HepG2 (cell line): ENCODE data around the gene CDK17. TPM values are rescaled to one million over a fixed set of nuclear protein-coding genes. Genes with fewer than 3 reads are reported as not detected.

Experiments
- ATAC-seq: fragments of 200-7000 bp; cut with Tn5 transposase; 3 replicates; pipeline ENCODE4 v1.9.1; 2020; ENCODE audit warnings: mild to moderate bottlenecking, moderate library complexity
- BruUV-seq: library from RNA; stranded (reverse); fragments of 400-500 nt; replicated peaks from 2 replicates; lab custom pipeline; 2021; lab: Mats Ljungman, UMichigan
- CTCF ChIA-PET: fragments of 300-600 bp; formaldehyde crosslinking; extraction: SDS; loops from one replicate; lab custom pipeline; 2021; ENCODE audit warnings: low total read pairs, inconsistent platforms, low intra/inter-chr PET ratio; lab: Yijun Ruan, JAX
- POLR2A ChIA-PET: fragments of 350-600 bp; sonication (Branson Sonifier 250); formaldehyde crosslinking; loops from one replicate; lab custom pipeline; 2020; ENCODE audit warnings: antibody characterized with exemption, inconsistent platforms; lab: Yijun Ruan, JAX
- DNase-seq: peaks from one replicate; pipeline ENCODE4 v3.0.0-alpha.2; 2015; ENCODE audit warnings: low spot score
- FAIRE-seq: peaks from 3 replicates; lab custom pipeline; 2011; peaks lifted over from hg19 to GRCh38; lab: Jason Lieb, UNC
- H2AFZ ChIP-seq: one replicate; pipeline ENCODE4 v1.6.1; 2011; ENCODE audit warnings: low read length, inconsistent platforms
- H3K27ac ChIP-seq: fragments of 300-600 bp; 3 replicates; pipeline ENCODE4 v1.8.0; 2011; ENCODE audit warnings: mixed run types, mild to moderate bottlenecking, mixed read lengths, low read length, inconsistent platforms; ENCODE audit not compliant: insufficient read depth; ENCODE audit errors: extremely low read length
- H3K27me3 ChIP-seq, 2 experiments: fragments of 200-600 bp in 1 of 2; 2 replicates in 1 of 2; 3 replicates in 1 of 2; pipeline versions ENCODE4 v1.6.0 to v1.8.0; 2011; ENCODE audit warnings: low read length in 2 of 2, mild to moderate bottlenecking in 2 of 2, moderate library complexity in 2 of 2, inconsistent platforms in 1 of 2; ENCODE audit not compliant: insufficient read depth in 2 of 2, control insufficient read depth in 1 of 2
- H3K36me3 ChIP-seq, 2 experiments: fragments of 200-600 bp in 1 of 2; replicated peaks in 1 of 2; 2 replicates in 1 of 2; 3 replicates in 1 of 2; pipeline versions ENCODE4 v1.5.1 to v1.8.0; 2011; ENCODE audit warnings: low read length in 2 of 2, inconsistent platforms in 1 of 2; ENCODE audit not compliant: insufficient read depth in 2 of 2, control insufficient read depth in 1 of 2
- H3K4me1 ChIP-seq: 2 replicates; pipeline ENCODE4 v1.5.1; 2012; ENCODE audit warnings: low read length, inconsistent platforms; ENCODE audit not compliant: insufficient read depth
- H3K4me2 ChIP-seq: 2 replicates; pipeline ENCODE4 v1.6.0; 2011; ENCODE audit warnings: low read depth, low read length, inconsistent platforms
- H3K4me3 ChIP-seq, 3 experiments: fragments of 200-600 bp in 1 of 3; sonication (generic), shearing (Covaris generic) in 1 of 3; replicated peaks in 1 of 3; 2 replicates each; pipeline ENCODE4 v1.5.1; 2011 to 2016; ENCODE audit warnings: low read length in 3 of 3, inconsistent platforms in 2 of 3, low read depth in 2 of 3, mild to moderate bottlenecking in 2 of 3, control low read depth in 1 of 3, mixed read lengths in 1 of 3; ENCODE audit not compliant: insufficient read depth in 1 of 3
- H3K79me2 ChIP-seq: one replicate; pipeline ENCODE4 v1.6.1; 2011; ENCODE audit warnings: low read length, inconsistent platforms; ENCODE audit not compliant: insufficient read depth
- H3K9ac ChIP-seq: 2 replicates; pipeline ENCODE4 v1.6.0; 2011; ENCODE audit warnings: mild to moderate bottlenecking, low read depth, low read length, inconsistent platforms; ENCODE audit not compliant: insufficient read depth
- H3K9me3 ChIP-seq: 2 replicates; pipeline ENCODE4 v1.5.1; 2012; ENCODE audit warnings: mild to moderate bottlenecking, low read length
- H4K20me1 ChIP-seq: 2 replicates; pipeline ENCODE4 v1.6.0; 2011; ENCODE audit warnings: inconsistent platforms, mild to moderate bottlenecking, low read length, moderate library complexity; ENCODE audit not compliant: insufficient read depth
- ADNP ChIP-seq: sonication (generic); formaldehyde crosslinking; IDR thresholded peaks from 2 replicates; pipeline ENCODE4 v1.4.0; 2020; ENCODE audit warnings: missing genetic modification reagents
- CHCHD3 ChIP-seq: sonication (generic); formaldehyde crosslinking; IDR thresholded peaks from 2 replicates; pipeline ENCODE4 v1.8.0; 2022; ENCODE audit warnings: mild to moderate bottlenecking, missing genetic modification reagents, moderate library complexity
- CHD2 ChIP-seq: IDR thresholded peaks from 2 replicates; pipeline ENCODE4 v1.6.1; 2011; ENCODE audit warnings: low read depth, low read length, improper control_type of control experiment
- DPF2 ChIP-seq: sonication (generic); formaldehyde crosslinking; IDR thresholded peaks from 2 replicates; pipeline ENCODE4 v1.4.0; 2020; ENCODE audit warnings: mild to moderate bottlenecking, low read depth, missing genetic modification reagents, borderline replicate concordance
- MED1 ChIP-seq: sonication (generic); formaldehyde crosslinking; IDR thresholded peaks from 2 replicates; pipeline ENCODE4 v1.4.0; 2020; ENCODE audit warnings: missing genetic modification reagents
- ZIK1 ChIP-seq: sonication (generic); formaldehyde crosslinking; IDR thresholded peaks from 2 replicates; pipeline ENCODE4 v1.5.0; 2020; ENCODE audit warnings: mild to moderate bottlenecking, low read depth, missing genetic modification reagents, borderline replicate concordance
- ZNF703 ChIP-seq: sonication (generic); formaldehyde crosslinking; IDR thresholded peaks from 2 replicates; pipeline ENCODE4 v1.5.1; 2020; ENCODE audit warnings: missing genetic modification reagents, mild to moderate bottlenecking, moderate library complexity, borderline replicate concordance
- ZNF782 ChIP-seq: sonication (generic); formaldehyde crosslinking; IDR thresholded peaks from 2 replicates; pipeline ENCODE4 v1.4.0; 2020; ENCODE audit warnings: missing genetic modification reagents, mild to moderate bottlenecking, borderline replicate concordance
- WGBS: methylation state at CpG from one replicate; pipeline ENCODE4 v1.1.6; 2017; ENCODE audit warnings: low lambda C conversion rate; 5-methylcytosine and 5-hydroxymethylcytosine counted together
- in situ Hi-C: cut with HindIII; loops from 2 replicates; pipeline ENCODE4 v1.10.0; 2017; ENCODE audit warnings: low pct_unique_long_range_greater_than_20kb; ENCODE audit not compliant: extremely low pct_ligation_motif_present
- intact Hi-C: fragments of 100-400 bp; cut with micrococcal nuclease; formaldehyde crosslinking; loops from one replicate; pipeline ENCODE4 v1.10.0; 2022; ENCODE audit not compliant: unreplicated experiment
- polyA plus RNA-seq, 8 experiments: library from polyadenylated mRNA; depleted of rRNA in 3 of 8; stranded (reverse) in 7 of 8; unstranded in 1 of 8; fragments of >200 nt; fragmentation: Illumina TruSeq in 4 of 8; extraction: Trizol in 4 of 8; gene quantifications; 2 replicates each; pipeline versions ENCODE4 v1.2.1 to v1.2.3, GENCODE V29; 2011 to 2016; ENCODE audit warnings: low read depth in 4 of 8, missing spikeins in 1 of 8, mixed read lengths in 1 of 8; ENCODE audit not compliant: insufficient read depth in 1 of 8
- total RNA-seq, 5 experiments: library from RNA; depleted of rRNA; stranded (reverse); fragments of >200 nt; fragmentation: Illumina TruSeq; extraction: Trizol; gene quantifications; 2 replicates each; pipeline ENCODE4 v1.2.3, GENCODE V29; 2016; ENCODE audit warnings: low read depth in 1 of 5
- TF ChIP-seq, protein P1 (sequence below): sonication (generic); formaldehyde crosslinking; IDR thresholded peaks from 2 replicates; pipeline ENCODE4 v1.5.0; 2020; ENCODE audit warnings: mild to moderate bottlenecking, low read depth, missing genetic modification reagents, borderline replicate concordance
- TF ChIP-seq, protein P2 (sequence below): sonication (generic); formaldehyde crosslinking; IDR thresholded peaks from 2 replicates; pipeline ENCODE4 v1.8.1; 2022; ENCODE audit warnings: low read depth, mild to moderate bottlenecking, missing genetic modification reagents

Gene CDK17
- total and polyA plus RNA-seq, 2 of the 13 experiments (the other 11 are each of a cell fraction or from before 2014, with no cell fraction given), result 9.9 to 22.3 TPM

DNA sequence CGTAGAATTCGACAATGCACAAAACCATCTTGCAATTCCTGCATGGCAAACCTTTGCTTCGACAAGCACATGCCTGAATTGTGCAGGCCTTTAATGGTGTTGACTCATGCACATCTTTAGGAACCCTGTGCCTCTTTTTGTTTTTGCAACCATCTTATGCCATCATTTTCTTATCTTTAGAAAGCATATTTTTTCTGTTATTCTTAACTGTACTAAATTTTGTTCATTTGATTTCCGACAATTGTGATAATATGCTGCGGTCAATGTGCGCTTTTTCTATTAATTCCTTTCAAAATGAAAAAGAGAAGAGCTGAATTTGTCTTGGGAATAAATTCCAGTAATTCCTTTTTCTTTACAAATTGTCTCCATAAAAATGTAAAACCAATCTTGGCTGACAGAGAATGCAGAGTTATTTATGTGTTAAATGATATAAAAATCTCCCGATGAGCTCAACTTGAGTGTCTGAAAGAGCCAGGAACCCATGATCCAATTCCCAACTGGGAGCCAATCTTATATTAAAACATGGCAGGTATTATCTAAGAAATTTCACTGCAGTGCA lies 20.1 kb upstream of the CDK17 start:
- ChIA-PET CTCF (no interaction called here), POLR2A (no interaction called here)
- no peak overlapping the region for H2AFZ ChIP-seq
- no peaks in the 10 kb centered on the region for H4K20me1 ChIP-seq
- H3K27me3 ChIP-seq, result no peaks in the 10 kb centered on the region
- DNase-seq (no peak), ATAC-seq (no peak), FAIRE-seq (no peak)
- BruUV-seq, result no TSS peak
- intact Hi-C loops, result no loop called here
- H3K4me3 ChIP-seq, result no peak overlapping the region
- peaks cover 39% of the 10 kb centered on the region for H3K4me1 ChIP-seq
- in situ Hi-C loops, result no loop called here
- no peaks in the 10 kb centered on the region for H3K79me2 ChIP-seq
- TF ChIP-seq, protein P1, sequence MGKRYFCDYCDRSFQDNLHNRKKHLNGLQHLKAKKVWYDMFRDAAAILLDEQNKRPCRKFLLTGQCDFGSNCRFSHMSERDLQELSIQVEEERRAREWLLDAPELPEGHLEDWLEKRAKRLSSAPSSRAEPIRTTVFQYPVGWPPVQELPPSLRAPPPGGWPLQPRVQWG, result no peak
- TF ChIP-seq MED1, result no peak
- no peak for TF ChIP-seq DPF2
- TF ChIP-seq ZIK1, result no peak
- TF ChIP-seq, protein P2, sequence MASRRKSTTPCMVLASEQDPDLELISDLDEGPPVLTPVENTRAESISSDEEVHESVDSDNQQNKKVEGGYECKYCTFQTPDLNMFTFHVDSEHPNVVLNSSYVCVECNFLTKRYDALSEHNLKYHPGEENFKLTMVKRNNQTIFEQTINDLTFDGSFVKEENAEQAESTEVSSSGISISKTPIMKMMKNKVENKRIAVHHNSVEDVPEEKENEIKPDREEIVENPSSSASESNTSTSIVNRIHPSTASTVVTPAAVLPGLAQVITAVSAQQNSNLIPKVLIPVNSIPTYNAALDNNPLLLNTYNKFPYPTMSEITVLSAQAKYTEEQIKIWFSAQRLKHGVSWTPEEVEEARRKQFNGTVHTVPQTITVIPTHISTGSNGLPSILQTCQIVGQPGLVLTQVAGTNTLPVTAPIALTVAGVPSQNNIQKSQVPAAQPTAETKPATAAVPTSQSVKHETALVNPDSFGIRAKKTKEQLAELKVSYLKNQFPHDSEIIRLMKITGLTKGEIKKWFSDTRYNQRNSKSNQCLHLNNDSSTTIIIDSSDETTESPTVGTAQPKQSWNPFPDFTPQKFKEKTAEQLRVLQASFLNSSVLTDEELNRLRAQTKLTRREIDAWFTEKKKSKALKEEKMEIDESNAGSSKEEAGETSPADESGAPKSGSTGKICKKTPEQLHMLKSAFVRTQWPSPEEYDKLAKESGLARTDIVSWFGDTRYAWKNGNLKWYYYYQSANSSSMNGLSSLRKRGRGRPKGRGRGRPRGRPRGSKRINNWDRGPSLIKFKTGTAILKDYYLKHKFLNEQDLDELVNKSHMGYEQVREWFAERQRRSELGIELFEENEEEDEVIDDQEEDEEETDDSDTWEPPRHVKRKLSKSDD (CRISPR knock-in tag), result no peak
- no peak for TF ChIP-seq CHCHD3 (CRISPR knock-in tag)
- TF ChIP-seq ZNF703, result no peak
- no peak for TF ChIP-seq ZNF782 (CRISPR knock-in tag)
- no peak for TF ChIP-seq CHD2
- no peak for TF ChIP-seq ADNP (CRISPR knock-in tag)
- H3K36me3 ChIP-seq, result no peaks in the 10 kb centered on the region
- H3K4me2 ChIP-seq, result peak overlapping the region; percentile 66
- no peak overlapping the region for H3K9ac ChIP-seq
- WGBS, result 82% methylated on average over 7 of the region's 7 CpGs
- no peak overlapping the region for H3K27ac ChIP-seq
- no peaks in the 10 kb centered on the region for H3K9me3 ChIP-seq
